HG02798 (cell line): Measurements from ENCODE around the gene TMEM184C.
A peak's percentile ranks its signal among the peaks of the same experiment; 100 is the strongest.

Experiments
- ATAC-seq: cut with Tn5 transposase; IDR thresholded peaks from one replicate; pipeline ENCODE4 v1.9.1; 2021; ENCODE audit warnings: mild to moderate bottlenecking; ENCODE audit not compliant: unreplicated experiment, poor library complexity

Gene TMEM184C

DNA sequence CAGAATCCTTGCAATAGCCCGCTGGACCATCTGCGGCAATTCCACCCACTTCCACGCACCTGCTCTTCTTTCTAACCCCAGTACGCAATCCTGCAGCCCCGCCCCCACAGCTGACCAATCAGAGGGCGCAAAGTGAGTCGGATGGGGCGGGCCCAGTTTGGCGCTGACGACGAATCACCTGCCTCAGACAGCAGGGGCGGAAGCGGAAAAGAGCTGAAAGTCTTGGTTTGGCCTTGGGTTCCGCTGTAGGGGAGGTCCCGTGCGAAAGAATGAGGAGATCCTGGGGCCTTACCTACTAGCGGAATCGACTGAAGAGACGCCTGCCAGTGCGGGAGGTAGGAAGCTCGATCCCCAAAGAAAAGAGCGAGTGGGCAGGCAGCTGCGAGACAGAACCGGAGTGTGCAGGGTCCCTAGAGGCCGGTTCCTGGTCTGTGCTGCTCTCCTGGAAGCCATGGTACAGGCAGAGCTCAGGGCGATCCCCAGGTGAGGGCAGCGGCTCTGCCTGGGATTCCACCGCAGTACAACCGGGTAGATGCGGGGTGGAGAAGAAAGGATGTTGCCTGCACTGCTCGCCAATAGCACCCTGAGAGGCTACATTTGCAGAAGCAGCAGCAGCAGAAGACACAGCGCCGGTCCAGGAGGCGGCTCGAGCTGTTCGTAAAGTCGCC is at the start of gene TMEM184C:
Gene TMEM184C (plus strand): TSS at position 225 of the 668 bp plus-strand sequence. CDS start 560 bp downstream, outside the sequence.
- ATAC-seq: peak; percentile 99

DNA sequence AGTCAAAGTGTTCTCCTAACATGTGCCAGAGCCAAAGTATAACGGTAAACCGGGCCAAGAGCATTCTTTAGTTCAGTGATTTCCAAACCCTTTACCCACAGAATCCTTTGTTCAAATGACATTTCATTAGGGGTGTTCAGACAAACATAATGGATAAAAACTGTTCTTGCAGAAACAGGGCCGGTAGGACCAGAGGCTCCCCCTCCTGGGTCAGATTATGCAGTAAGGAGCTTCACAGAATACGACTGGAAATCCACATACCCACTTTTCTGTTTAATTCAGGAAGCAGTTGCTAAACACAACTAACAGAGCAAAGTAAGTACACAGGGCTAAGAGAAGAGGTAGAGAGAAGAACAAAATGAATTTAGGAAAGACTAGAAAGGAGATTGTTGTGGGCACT is 46.6 kb upstream of the TMEM184C start:
- no peak for ATAC-seq

DNA sequence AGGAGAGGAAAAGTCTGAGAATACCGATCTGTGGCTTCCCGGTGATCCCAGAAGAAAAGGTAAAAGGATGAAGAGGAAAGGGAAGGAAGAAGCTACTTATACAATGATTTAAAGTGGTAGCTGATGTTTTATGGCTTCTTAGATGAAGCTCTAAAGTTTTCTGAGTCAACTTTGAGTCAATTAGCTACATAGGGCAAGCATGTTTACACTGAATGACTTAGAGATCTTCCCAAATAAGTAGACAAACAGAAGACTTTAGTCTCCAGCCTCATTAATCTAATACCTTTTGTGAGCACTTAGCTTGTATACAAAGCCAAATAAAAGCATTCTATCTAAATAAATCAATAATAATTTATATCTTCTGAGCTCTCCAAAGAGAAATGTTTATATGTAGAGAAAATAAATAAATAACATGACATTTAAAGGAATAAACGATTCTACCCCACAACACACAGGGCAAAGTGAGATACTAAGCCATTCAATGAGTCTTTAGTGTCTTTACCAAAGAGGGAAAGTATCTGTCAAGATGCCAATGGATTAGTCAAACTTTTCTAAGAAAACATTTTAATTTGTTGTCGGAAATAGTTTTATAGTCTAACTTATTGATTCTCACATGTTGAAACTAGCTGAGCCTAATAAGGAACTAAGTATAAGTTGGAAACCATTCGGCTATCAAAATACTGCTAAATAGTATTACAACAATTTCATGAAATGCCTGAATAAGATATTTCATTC is 46.0 kb upstream of the TMEM184C start:
- no peak for ATAC-seq

DNA sequence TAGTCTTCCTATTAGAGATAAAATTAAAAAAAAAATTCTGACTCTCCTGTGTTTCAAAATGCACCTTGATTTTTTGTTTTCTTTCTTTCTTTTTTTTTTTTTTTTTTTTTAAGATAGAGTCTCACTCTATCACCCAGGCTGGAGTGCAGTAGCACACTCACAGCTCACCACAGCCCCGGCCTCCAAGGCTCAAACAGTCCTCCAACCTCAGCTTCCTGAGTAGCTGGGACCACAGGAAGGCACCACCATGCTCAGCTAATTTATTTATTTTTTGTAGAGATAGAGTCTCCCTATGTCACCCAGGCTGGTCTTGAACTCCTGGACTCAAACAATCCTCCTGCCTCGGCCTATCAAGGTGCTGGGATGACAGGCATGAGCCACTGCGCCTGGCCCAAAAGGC is 41.1 kb upstream of the TMEM184C start:
- no peak for ATAC-seq

DNA sequence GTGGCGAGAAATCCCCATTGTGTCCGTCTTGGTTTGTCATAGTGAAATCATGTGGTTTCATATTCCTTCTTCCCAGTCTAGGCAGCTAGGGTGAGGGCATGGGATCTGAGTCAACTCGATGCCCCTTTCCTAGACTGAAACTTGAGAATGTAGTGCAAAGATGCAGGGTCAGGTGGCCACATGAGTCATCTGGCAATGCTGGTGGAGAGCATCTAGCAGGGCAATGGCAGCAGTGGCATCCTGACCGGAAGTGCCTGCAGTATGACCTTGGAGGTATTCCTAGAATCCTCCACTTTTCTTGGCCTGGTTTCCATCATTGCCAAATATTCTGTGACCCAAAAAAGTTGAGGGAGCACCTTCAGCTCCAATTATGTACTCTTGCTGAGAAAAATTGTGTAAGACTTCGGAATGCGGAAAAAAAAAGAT is 39.1 kb upstream of the TMEM184C start:
- peak; percentile 36 for ATAC-seq

DNA sequence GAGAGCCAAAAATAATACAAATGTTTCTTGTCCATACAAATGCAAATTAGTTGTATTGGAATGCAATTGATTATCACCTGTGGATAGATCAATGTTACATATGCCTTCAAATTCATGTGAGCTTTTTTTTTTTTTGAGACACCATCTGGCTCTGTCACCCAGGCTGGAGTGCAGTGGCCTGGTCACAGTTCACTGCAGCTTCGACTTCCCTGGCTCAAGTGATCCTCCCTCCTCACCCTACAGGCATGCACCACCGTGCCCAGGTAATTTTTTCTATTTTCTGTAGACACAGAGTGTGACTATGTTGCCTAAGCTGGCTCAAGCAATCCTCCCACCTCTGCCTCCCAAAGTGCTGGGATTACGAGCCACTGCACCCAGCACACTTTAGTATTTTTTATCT is 38.6 kb upstream of the TMEM184C start:
- ATAC-seq: no peak

DNA sequence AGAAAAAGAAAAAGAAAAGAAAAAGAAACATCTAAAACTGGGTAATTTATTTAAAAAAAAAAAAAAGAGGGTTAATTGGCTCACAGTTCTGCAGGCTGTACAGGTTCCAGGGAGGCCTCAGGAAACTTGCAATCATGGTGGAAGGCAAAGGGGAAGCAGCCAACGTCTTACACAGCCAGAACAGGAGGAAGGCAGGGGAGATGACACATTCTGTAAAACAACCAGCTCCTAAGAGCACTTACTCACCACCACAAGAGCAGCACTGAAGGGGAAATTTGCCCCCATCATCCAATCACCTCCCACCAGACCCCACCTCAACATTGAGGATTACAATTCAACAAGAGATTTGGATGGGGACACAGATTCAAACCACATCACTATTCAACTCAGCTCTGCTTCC is 36.8 kb upstream of the TMEM184C start:
- ATAC-seq: no peak

DNA sequence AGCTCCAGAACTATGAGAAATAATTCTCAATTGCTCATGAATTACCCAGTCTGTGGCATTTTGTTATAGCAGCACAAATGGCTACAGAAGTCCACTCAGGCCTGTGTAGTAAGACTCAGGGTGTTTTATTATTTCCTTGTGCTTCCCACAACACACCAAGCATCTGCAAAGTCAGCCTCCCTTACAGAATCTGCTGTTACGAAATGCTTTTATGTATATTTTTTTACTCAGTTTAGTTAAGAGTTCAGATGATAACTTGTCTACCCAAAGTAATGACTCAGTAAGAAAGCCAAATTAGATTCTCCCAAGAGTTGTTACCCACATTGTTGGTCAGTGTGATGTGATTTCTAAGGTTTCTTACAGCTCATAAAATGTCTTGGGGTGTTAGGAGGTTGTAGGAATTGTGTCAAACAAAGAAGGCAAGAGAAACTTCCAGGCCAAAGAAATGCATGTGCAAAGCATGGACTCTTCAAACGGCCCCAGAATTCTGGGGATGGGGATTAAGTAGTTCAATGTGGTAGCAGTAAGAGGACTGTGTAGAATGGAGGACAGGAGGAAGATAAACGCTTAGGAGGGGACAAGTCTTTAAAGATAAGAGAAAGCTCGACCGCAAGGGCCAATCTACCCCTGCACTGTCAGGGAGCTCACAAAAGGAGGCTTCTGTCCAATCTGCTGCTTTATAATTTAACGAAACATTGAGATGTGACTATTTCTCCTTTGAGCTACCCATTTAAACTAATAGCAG is 35.4 kb upstream of the TMEM184C start:
- ATAC-seq: no peak

DNA sequence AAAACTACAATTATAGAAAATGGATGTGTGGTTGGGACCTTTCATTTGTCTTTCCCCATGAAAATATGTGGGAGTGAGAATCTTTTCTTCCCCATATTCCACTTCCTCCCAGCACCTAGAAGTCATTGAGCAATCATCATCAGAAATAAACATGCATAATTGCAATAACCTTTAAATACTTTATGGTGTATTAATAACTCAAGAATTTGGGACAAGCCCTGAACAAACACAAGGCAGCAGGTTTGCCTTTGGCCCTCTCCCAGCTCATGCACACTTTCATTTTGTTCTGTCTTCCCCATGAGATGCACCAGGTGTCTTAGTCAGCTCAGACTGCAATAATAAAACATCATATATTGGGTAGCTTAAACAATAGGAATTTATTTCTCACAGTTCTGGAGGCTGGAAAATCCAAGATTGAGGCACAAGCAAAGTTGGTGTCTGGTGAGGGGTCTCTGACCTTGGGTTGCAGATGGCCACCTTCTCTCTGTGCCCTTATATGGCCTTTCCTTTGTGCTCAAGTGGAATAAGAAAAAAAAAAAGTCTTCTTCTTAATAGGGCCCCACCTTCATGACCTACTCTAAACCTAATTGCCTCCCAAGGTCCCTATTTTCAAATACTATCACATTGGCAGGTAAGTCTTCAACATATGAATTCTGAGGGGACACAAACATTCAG is 34.7 kb upstream of the TMEM184C start:
- ATAC-seq: no peak

DNA sequence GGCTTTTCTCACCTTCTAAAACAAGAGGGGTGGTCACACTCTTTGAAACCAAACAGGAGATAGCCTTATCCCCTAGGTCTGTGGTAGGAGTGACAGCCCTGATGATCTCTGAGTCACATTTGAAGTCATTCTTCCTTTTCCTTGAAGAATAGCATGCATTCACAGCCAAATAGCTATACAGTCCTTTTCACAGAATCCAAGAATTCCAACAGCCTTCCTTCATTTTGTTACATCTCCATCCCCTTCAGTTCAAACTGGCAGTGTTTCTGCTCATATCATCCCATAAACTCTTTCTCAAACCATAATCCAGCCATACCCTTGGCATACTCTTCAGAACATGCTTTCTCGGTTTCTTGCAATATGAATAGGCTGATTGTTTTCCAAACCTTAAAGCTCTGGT is 33.3 kb upstream of the TMEM184C start:
- ATAC-seq: no peak

DNA sequence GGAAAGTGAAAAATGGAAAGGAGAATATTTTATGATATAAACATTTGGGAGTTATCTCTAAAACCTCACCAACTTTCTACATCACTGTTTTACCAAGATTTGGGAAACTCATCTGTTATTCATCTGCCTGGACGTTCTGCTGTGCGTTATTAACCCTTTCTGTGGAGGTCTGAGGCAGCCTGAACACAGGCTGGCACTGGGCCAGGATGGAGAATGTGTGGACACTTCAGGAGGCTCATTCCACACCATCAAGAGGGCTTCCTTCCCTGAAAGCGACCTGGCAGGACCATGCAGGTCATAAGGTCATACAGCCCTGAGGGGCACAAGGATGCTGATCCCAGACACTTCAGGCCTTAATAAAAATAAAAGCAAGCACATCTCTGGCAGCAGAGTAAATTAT is 31.2 kb upstream of the TMEM184C start:
- no peak for ATAC-seq

DNA sequence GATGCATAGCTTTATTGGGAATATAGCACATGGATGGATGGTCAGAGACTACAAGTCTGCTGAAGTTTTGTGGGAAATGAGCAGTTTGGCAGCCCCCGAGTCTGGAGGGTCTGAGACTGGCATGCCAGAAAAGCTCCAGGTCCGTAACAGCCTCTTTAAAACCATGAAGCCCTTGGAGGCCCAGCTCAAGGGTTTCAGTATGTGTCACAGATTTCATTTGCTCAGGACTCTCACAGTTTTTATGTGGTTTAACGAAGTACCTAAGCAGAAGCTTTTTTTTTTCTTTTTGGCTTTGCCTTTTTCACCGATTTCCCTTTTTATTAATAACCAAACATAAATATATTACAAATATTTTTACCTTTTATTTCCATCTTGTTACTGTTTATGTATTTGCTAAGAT is 30.6 kb upstream of the TMEM184C start:
- peak; percentile 81 for ATAC-seq

DNA sequence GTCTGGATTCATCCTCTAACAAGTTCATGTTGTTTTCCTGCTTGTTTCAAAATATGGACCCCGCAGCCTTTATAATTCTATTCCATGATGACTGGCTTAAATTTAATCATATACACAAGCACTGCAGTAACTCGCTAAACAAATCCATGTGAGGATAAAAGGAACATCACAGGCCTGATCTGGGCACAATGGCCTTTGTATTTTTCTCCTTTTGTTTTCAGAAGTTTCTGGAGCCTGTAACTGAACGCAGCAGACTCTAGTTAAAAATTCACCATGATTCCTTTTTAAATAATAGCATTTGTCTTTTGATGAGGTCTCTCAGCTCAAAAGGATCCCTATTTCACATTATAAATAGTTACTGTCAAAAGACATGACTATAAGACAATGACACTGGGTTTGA is 30.2 kb upstream of the TMEM184C start:
- no peak for ATAC-seq

DNA sequence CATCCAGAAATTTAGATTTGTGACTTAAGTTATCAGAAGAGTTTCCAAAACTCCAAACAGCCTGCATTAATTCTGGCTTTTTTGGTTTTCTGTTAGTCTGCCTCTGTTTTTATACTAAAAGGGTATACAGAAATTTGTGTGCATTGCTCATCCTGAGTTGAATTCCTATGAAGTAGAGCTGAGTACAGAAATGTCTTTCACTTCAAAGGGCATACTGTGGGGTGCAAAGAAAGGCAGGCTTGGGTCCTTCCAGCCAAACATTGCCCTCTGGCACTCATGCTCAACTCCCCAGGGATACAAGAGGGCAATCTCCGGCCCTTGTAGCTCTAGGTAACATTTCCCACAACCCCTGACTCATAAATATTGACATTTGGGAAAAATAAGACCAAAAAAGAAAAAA is 27.6 kb upstream of the TMEM184C start:
- no peak for ATAC-seq

DNA sequence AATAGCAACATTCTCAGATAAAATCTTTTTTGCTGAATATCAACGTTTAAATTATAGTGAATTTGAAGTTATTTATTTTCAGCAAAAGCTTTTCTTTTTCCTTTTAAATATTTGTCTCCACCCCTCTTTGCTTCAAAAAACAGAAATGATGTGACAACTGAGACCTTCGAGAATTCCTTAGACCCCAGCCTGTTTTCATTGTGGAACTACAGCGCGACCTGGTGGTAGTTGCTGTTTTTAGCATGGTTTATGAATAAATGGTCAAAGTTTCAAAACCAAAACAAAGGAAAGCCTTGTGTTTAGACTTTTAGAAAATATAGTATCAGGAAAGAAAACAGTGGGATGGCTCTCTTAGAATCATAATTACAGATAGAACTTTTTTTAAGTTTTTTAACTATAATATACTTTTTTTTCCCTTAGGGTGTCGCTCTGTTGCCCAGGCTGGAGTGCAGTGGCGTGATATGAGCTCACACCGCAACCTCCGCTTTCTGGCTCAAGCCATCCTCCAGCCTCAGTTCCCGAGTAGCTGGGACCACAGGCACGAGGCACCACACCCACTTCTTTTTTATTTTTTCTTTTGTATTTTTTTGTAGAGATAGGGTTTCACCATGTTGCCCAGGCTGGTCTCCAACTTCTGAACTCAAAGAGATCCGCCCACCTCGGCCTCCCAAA is 26.8 kb upstream of the TMEM184C start:
- ATAC-seq: peak; percentile 58

DNA sequence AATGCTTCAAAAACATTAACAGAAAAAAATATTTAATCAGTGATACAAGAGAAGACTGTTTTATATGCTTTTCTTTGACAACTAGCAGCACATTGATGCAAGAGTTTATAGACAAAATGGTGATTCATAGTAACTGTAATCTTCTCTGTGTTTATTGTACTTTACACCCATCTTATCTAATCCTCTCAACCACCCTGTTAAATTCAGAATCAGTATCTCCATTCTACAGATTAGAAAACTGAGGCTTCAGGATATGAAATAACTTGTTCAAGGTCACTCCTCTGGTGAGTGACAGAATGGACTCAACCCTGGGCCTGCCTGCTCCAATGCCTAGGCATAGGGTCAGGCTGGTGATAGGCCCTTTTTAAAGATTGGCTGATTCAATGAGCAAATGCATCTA is 26.1 kb upstream of the TMEM184C start:
- no peak for ATAC-seq

DNA sequence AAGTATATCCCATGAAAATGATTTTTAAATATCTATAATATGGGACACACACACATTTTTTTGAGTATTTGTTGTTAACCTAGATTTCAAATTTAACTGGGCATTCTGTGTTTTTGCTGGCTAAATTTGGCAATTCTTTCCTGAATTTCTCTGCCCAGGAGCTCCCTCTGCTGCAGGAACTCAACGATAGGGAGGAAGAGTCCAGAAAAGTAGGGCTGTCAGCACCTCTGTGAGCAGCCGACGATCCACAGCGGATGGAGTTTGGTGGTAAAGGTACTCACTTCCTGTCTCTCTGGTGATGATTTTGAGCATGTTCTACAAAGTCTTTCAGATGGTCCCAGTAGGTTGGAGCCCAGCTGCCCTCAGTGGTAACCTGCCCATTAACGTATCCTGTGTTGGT is 23.1 kb upstream of the TMEM184C start:
- ATAC-seq: no peak

DNA sequence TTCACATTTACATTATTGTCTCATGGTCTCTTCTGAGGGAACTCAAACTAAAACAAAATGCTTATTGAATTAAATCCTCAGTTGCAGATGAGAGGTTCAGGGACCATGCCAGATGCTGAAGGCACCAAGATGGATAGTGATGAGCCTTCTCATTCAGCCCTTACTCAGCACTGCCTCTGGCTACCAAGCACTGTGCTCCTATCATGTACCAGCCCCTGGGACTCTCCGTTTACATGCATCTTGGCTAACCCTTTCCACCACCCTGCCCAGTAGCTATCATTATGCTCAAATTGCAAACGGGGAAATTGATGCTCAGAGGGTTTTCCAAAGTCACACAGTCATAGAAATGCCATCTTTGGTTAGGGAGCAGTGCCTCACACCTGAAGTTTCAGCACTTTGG is 22.6 kb upstream of the TMEM184C start:
- no peak for ATAC-seq

DNA sequence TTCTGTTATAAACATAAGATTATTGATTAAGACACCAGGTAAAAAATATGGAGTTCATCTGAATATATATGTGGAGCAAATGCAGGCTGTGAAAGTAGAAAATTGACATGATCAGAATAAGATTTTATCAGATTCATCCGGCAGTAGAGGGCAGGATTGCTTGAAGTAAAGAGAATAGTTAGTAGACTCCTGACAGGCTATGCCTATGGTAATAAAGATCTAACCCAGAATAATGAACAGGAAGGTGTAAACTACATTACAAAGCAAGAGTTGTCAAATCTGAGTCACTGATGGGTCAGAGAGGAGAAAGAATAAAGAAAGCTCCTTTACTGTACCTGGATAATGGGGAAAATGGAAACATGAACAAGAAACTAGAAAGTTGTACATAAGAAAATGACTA is 20.8 kb upstream of the TMEM184C start:
- no peak for ATAC-seq

DNA sequence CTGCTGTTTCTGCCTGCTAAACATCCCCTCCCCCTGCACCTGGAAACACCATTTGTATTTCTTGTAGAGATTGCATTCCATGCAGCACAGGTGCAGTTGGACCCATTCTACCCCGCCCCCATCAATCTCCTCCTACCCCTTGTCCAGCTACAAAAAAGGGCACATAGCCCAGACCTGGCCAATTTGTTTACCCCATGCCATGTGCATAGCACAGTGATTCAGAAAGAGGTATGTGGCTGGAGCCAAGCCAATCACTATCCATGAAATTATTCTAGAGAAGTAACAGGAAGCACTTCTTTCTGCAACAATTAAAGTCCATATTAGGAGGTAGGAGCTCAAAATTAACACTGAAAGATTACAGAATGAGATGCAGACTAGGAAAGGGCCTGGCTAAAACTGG is 20.2 kb upstream of the TMEM184C start:
- no peak for ATAC-seq
